PFSK-1 (cell line): ENCODE results near the gene WDR35.

Experiments
- FOXP2 ChIP-seq: optimal IDR thresholded peaks from 2 replicates; pipeline ENCODE3; 2011; ENCODE audit warnings: borderline replicate concordance, control low read depth, inconsistent platforms; ENCODE audit not compliant: insufficient read depth; ENCODE audit errors: extremely low read length, extremely low read depth
- POLR2AphosphoS5 ChIP-seq: IDR thresholded peaks from 2 replicates; pipeline ENCODE4 v1.6.1; 2012; ENCODE audit warnings: low read depth, mild to moderate bottlenecking, control low read depth, low read length, moderate library complexity
- REST ChIP-seq, 2 experiments: IDR thresholded peaks; 2 replicates each; pipeline versions ENCODE4 v1.6.1 to v1.8.0; 2011 to 2012; ENCODE audit warnings: low read depth in 2 of 2, low read length in 2 of 2, control low read depth in 1 of 2, inconsistent platforms in 1 of 2, mild to moderate bottlenecking in 1 of 2, moderate library complexity in 1 of 2; ENCODE audit not compliant: insufficient read depth in 1 of 2
- SIN3A ChIP-seq: IDR thresholded peaks from 2 replicates; pipeline ENCODE4 v1.6.1; 2012; ENCODE audit warnings: mild to moderate bottlenecking, low read length, moderate library complexity, borderline replicate concordance; ENCODE audit not compliant: insufficient read depth
- TAF1 ChIP-seq: IDR thresholded peaks from 2 replicates; pipeline ENCODE4 v1.6.1; 2012; ENCODE audit warnings: low read length, control low read depth, borderline replicate concordance; ENCODE audit not compliant: insufficient read depth

- TF ChIP-seq POLR2AphosphoS5 (no peak), TAF1 (no peak), SIN3A (no peak), FOXP2 (no peak), REST (IDR thresholded peaks at IDR 0.05; ENCODE audit: insufficient read depth in 1 of 2, low read depth in 2 of 2, low read length in 2 of 2) (no peak)
These were observed 118.1 kb downstream of the WDR35 start for GRCh38 chr2:19871836-19872235.
